PC-3 (cell line): ENCODE measurements around the gene NLRP4. TPM values are rescaled to one million over a fixed set of nuclear protein-coding genes. Genes with fewer than 3 reads are reported as not detected.

Experiments used
- ATAC-seq: fragments of 200-7000 bp; cut with Tn5 transposase; 2 replicates; pipeline ENCODE4 v1.9.1; 2020; ENCODE audit warnings: mild to moderate bottlenecking, moderate library complexity
- BruUV-seq: library from RNA; stranded (reverse); fragments of 400-500 nt; replicated peaks from 2 replicates; lab custom pipeline; 2021; lab: Mats Ljungman, UMichigan
- CTCF ChIA-PET: fragments of 300-600 bp; sonication (Branson Sonifier 250); formaldehyde crosslinking; loops from one replicate; lab custom pipeline; 2022; ENCODE audit warnings: antibody characterized with exemption; lab: Charles Lee
- POLR2A ChIA-PET: fragments of 300-600 bp; sonication (Branson Sonifier 250); formaldehyde crosslinking; loops from one replicate; lab custom pipeline; 2022; ENCODE audit warnings: antibody characterized with exemption; ENCODE audit not compliant: unreplicated experiment; lab: Charles Lee
- DNase-seq: peaks from one replicate; pipeline ENCODE4 v3.0.0-alpha.2; 2015
- H2AFZ ChIP-seq: fragments of 300-600 bp; sonication (generic); 2 replicates; pipeline ENCODE4 v1.6.0; 2016; ENCODE audit warnings: antibody characterized with exemption, low read length
- H3F3A ChIP-seq: fragments of 300-600 bp; sonication (generic); one replicate; pipeline ENCODE4 v1.6.0; 2017; ENCODE audit warnings: antibody characterized with exemption, low read length, control low read depth, mild to moderate bottlenecking; ENCODE audit not compliant: unreplicated experiment
- H3K27ac ChIP-seq: fragments of 300-600 bp; sonication (generic); 2 replicates; pipeline ENCODE4 v1.5.1; 2016; ENCODE audit warnings: mild to moderate bottlenecking, low read length
- H3K27me3 ChIP-seq: fragments of 300-600 bp; sonication (generic); 2 replicates; pipeline ENCODE4 v1.6.1; 2016; ENCODE audit warnings: low read length, mixed read lengths
- H3K36me3 ChIP-seq: fragments of 300-600 bp; sonication (generic); 2 replicates; pipeline ENCODE4 v1.6.1; 2016; ENCODE audit warnings: low read depth, mixed run types, low read length, mixed read lengths
- H3K4me1 ChIP-seq: fragments of 300-600 bp; sonication (generic); 2 replicates; pipeline ENCODE4 v1.5.1; 2016; ENCODE audit warnings: low read length; ENCODE audit not compliant: insufficient read depth
- H3K4me2 ChIP-seq: fragments of 300-600 bp; sonication (generic); 2 replicates; pipeline ENCODE4 v1.6.0; 2016; ENCODE audit warnings: low read length
- H3K4me3 ChIP-seq: fragments of 300-600 bp; sonication (generic); 2 replicates; pipeline ENCODE4 v1.5.1; 2016; ENCODE audit warnings: mild to moderate bottlenecking, low read length, mixed read lengths
- H3K79me2 ChIP-seq: fragments of 300-600 bp; sonication (generic); 2 replicates; pipeline ENCODE4 v1.6.1; 2017; ENCODE audit warnings: low read length, mixed read lengths
- H3K9ac ChIP-seq: fragments of 300-600 bp; sonication (generic); 2 replicates; pipeline ENCODE4 v1.6.0; 2016; ENCODE audit warnings: mild to moderate bottlenecking, low read length
- H3K9me2 ChIP-seq: fragments of 300-600 bp; sonication (generic); replicated peaks from 2 replicates; pipeline ENCODE4 v1.6.1; 2016; ENCODE audit warnings: mixed run types, low read length, mixed read lengths
- H3K9me3 ChIP-seq: fragments of 300-600 bp; sonication (generic); 2 replicates; pipeline ENCODE4 v1.6.1; 2016; ENCODE audit warnings: low read length, mixed read lengths
- H4K20me1 ChIP-seq: fragments of 300-600 bp; sonication (generic); 2 replicates; pipeline ENCODE4 v1.6.1; 2016; ENCODE audit warnings: low read length, mixed read lengths
- CTCF ChIP-seq: fragments of 300-600 bp; sonication (generic); conservative IDR thresholded peaks from 2 replicates; pipeline ENCODE4 v1.5.1; 2017; ENCODE audit warnings: antibody characterized with exemption, low read depth, mild to moderate bottlenecking, low read length
- EZH2 ChIP-seq: fragments of 300-600 bp; sonication (generic); IDR thresholded peaks from one replicate; pipeline ENCODE4 v1.6.1; 2017; ENCODE audit warnings: antibody characterized with exemption, mild to moderate bottlenecking, low read length; ENCODE audit not compliant: unreplicated experiment
- EZH2phosphoT487 ChIP-seq: fragments of 300-600 bp; sonication (generic); IDR thresholded peaks from 2 replicates; pipeline ENCODE4 v1.6.1; 2018; ENCODE audit warnings: mild to moderate bottlenecking, antibody characterized with exemption, low read length, borderline replicate concordance
- intact Hi-C: fragments of 100-400 bp; cut with micrococcal nuclease; formaldehyde crosslinking; loops from 2 replicates; pipeline ENCODE4 v1.9.0; 2023
- total RNA-seq: library from RNA; depleted of rRNA; stranded (reverse); fragments of >200 nt; gene quantifications from 2 replicates; pipeline ENCODE4 v1.2.3, GENCODE V29; 2014

NLRP4 gene
- total RNA-seq, 1 experiment from 2014 or later: not detected

- Histone ChIP-seq H3K4me3 (no peak overlapping the region), H3K9ac (no peak overlapping the region), H3K4me2 (no peak overlapping the region), H3K36me3 (no peaks in the 10 kb centered on the region), H2AFZ (no peak overlapping the region), H3K79me2 (no peaks in the 10 kb centered on the region), H3K9me2 (no peaks in the 10 kb centered on the region), H3K27me3 (peaks cover 46% of the 10 kb centered on the region), H4K20me1 (no peaks in the 10 kb centered on the region), H3K4me1 (no peaks in the 10 kb centered on the region), H3F3A (no peaks in the 10 kb centered on the region), H3K27ac (no peak overlapping the region), H3K9me3 (no peaks in the 10 kb centered on the region)
- intact Hi-C loops: no loop called here
- ChIA-PET CTCF (no interaction called here), POLR2A (no interaction called here)
- no TSS peak for BruUV-seq
- ATAC-seq (no peak), DNase-seq (no peak)
- TF ChIP-seq EZH2 (no peak), CTCF (no peak), EZH2phosphoT487 (no peak)
These were observed 46.3 kb downstream of the NLRP4 start for GRCh38 chr19:55882626-55883025.

- H3K9me3 ChIP-seq: no peaks in the 10 kb centered on the region
- POLR2A ChIA-PET: no interaction called here
These were observed 62.6 kb downstream of the NLRP4 start for GRCh38 chr19:55898911-55899310.

More at GRCh38 chr19:55898911-55899310, 62.6 kb downstream of the NLRP4 start:
- BruUV-seq: no TSS peak
- no peaks in the 10 kb centered on the region for H3K36me3 ChIP-seq
- no peak for ATAC-seq
- no peaks in the 10 kb centered on the region for H3K4me1 ChIP-seq
- no peak for DNase-seq
- CTCF ChIA-PET: no interaction called here
- H2AFZ ChIP-seq: no peak overlapping the region
- intact Hi-C loops: no loop called here
- H3K79me2 ChIP-seq: no peaks in the 10 kb centered on the region
- no peak overlapping the region for H3K27ac ChIP-seq
- H3K4me2 ChIP-seq: no peak overlapping the region
- no peaks in the 10 kb centered on the region for H3F3A ChIP-seq
- no peaks in the 10 kb centered on the region for H4K20me1 ChIP-seq
- peaks cover 68% of the 10 kb centered on the region for H3K27me3 ChIP-seq
- no peak overlapping the region for H3K4me3 ChIP-seq
- H3K9ac ChIP-seq: no peak overlapping the region
- H3K9me2 ChIP-seq: no peaks in the 10 kb centered on the region
- TF ChIP-seq EZH2phosphoT487: no peak
- TF ChIP-seq EZH2: no peak
- no peak for TF ChIP-seq CTCF
